Gastrocnemius medialis (tissue), 4 donors: ENCODE measurements around the gene LRRC59.

Experiments
- CTCF ChIP-seq, 5 experiments: fragments of 450-650 bp in 3 of 5; fragments of 200-600 bp in 2 of 5; sonication (generic) in 2 of 5; IDR thresholded peaks in 4 of 5; conservative IDR thresholded peaks in 1 of 5; 1 replicate in 4 of 5; 2 replicates in 1 of 5; pipeline ENCODE4 v1.5.1; 2016 to 2019; ENCODE audit warnings: antibody characterized with exemption in 5 of 5, mild to moderate bottlenecking in 3 of 5, moderate library complexity in 3 of 5
- POLR2A ChIP-seq, 2 donors: fragments of 450-650 bp; IDR thresholded peaks; one replicate each; pipeline ENCODE4 v1.6.1; 2017; ENCODE audit warnings: antibody characterized with exemption in 2 of 2, mild to moderate bottlenecking in 2 of 2, moderate library complexity in 2 of 2

GRCh38 chr17:50350733-50351132, 46.6 kb downstream of the LRRC59 start:
- TF ChIP-seq CTCF (IDR thresholded peaks at IDR 0.05 in 4 of 5, conservative IDR thresholded peaks at IDR 0.05 in 1 of 5), result no peak
- no peak for TF ChIP-seq POLR2A (IDR thresholded peaks at IDR 0.05)
